HepG2 (cell line): ENCODE data around the gene PANX1. TPM values are rescaled to one million over a fixed set of nuclear protein-coding genes. Genes with fewer than 3 reads are reported as not detected.
A peak's percentile ranks its signal among the peaks of the same experiment; 100 is the strongest.

Experiments
- ATAC-seq: fragments of 200-7000 bp; cut with Tn5 transposase; 3 replicates; pipeline ENCODE4 v1.9.1; 2020; ENCODE audit warnings: mild to moderate bottlenecking, moderate library complexity
- BruUV-seq: library from RNA; stranded (reverse); fragments of 400-500 nt; replicated peaks from 2 replicates; lab custom pipeline; 2021; lab: Mats Ljungman, UMichigan
- CTCF ChIA-PET: fragments of 300-600 bp; formaldehyde crosslinking; extraction: SDS; loops from one replicate; lab custom pipeline; 2021; ENCODE audit warnings: low total read pairs, inconsistent platforms, low intra/inter-chr PET ratio; lab: Yijun Ruan, JAX
- POLR2A ChIA-PET: fragments of 350-600 bp; sonication (Branson Sonifier 250); formaldehyde crosslinking; loops from one replicate; lab custom pipeline; 2020; ENCODE audit warnings: antibody characterized with exemption, inconsistent platforms; lab: Yijun Ruan, JAX
- DNase-seq: peaks from one replicate; pipeline ENCODE4 v3.0.0-alpha.2; 2015; ENCODE audit warnings: low spot score
- FAIRE-seq: peaks from 3 replicates; lab custom pipeline; 2011; peaks lifted over from hg19 to GRCh38; lab: Jason Lieb, UNC
- H2AFZ ChIP-seq: one replicate; pipeline ENCODE4 v1.6.1; 2011; ENCODE audit warnings: low read length, inconsistent platforms
- H3K27ac ChIP-seq: fragments of 300-600 bp; 3 replicates; pipeline ENCODE4 v1.8.0; 2011; ENCODE audit warnings: mixed run types, mild to moderate bottlenecking, mixed read lengths, low read length, inconsistent platforms; ENCODE audit not compliant: insufficient read depth; ENCODE audit errors: extremely low read length
- H3K27me3 ChIP-seq, 2 experiments: fragments of 200-600 bp in 1 of 2; 2 replicates in 1 of 2; 3 replicates in 1 of 2; pipeline versions ENCODE4 v1.6.0 to v1.8.0; 2011; ENCODE audit warnings: low read length in 2 of 2, mild to moderate bottlenecking in 2 of 2, moderate library complexity in 2 of 2, inconsistent platforms in 1 of 2; ENCODE audit not compliant: insufficient read depth in 2 of 2, control insufficient read depth in 1 of 2
- H3K36me3 ChIP-seq, 2 experiments: fragments of 200-600 bp in 1 of 2; replicated peaks in 1 of 2; 2 replicates in 1 of 2; 3 replicates in 1 of 2; pipeline versions ENCODE4 v1.5.1 to v1.8.0; 2011; ENCODE audit warnings: low read length in 2 of 2, inconsistent platforms in 1 of 2; ENCODE audit not compliant: insufficient read depth in 2 of 2, control insufficient read depth in 1 of 2
- H3K4me1 ChIP-seq: 2 replicates; pipeline ENCODE4 v1.5.1; 2012; ENCODE audit warnings: low read length, inconsistent platforms; ENCODE audit not compliant: insufficient read depth
- H3K4me2 ChIP-seq: 2 replicates; pipeline ENCODE4 v1.6.0; 2011; ENCODE audit warnings: low read depth, low read length, inconsistent platforms
- H3K4me3 ChIP-seq, 3 experiments: fragments of 200-600 bp in 1 of 3; sonication (generic), shearing (Covaris generic) in 1 of 3; replicated peaks in 1 of 3; 2 replicates each; pipeline ENCODE4 v1.5.1; 2011 to 2016; ENCODE audit warnings: low read length in 3 of 3, inconsistent platforms in 2 of 3, low read depth in 2 of 3, mild to moderate bottlenecking in 2 of 3, control low read depth in 1 of 3, mixed read lengths in 1 of 3; ENCODE audit not compliant: insufficient read depth in 1 of 3
- H3K79me2 ChIP-seq: one replicate; pipeline ENCODE4 v1.6.1; 2011; ENCODE audit warnings: low read length, inconsistent platforms; ENCODE audit not compliant: insufficient read depth
- H3K9ac ChIP-seq: 2 replicates; pipeline ENCODE4 v1.6.0; 2011; ENCODE audit warnings: mild to moderate bottlenecking, low read depth, low read length, inconsistent platforms; ENCODE audit not compliant: insufficient read depth
- H3K9me3 ChIP-seq: 2 replicates; pipeline ENCODE4 v1.5.1; 2012; ENCODE audit warnings: mild to moderate bottlenecking, low read length
- H4K20me1 ChIP-seq: 2 replicates; pipeline ENCODE4 v1.6.0; 2011; ENCODE audit warnings: inconsistent platforms, mild to moderate bottlenecking, low read length, moderate library complexity; ENCODE audit not compliant: insufficient read depth
- ADNP ChIP-seq: sonication (generic); formaldehyde crosslinking; IDR thresholded peaks from 2 replicates; pipeline ENCODE4 v1.4.0; 2020; ENCODE audit warnings: missing genetic modification reagents
- HMG20A ChIP-seq: IDR thresholded peaks from 2 replicates; pipeline ENCODE4 v1.6.1; 2016; ENCODE audit warnings: borderline replicate concordance
- HOXA3 ChIP-seq: sonication (generic); formaldehyde crosslinking; IDR thresholded peaks from 2 replicates; pipeline ENCODE4 v1.5.0; 2020; ENCODE audit warnings: missing genetic modification reagents
- KDM2A ChIP-seq: sonication (generic); formaldehyde crosslinking; IDR thresholded peaks from 2 replicates; pipeline ENCODE4 v1.4.0; 2020; ENCODE audit warnings: low read depth, missing genetic modification reagents, borderline replicate concordance
- KLF6 ChIP-seq: IDR thresholded peaks from 2 replicates; pipeline ENCODE4 v1.8.0; 2016; ENCODE audit warnings: missing biosample characterization, missing genetic modification reagents
- MED1 ChIP-seq: sonication (generic); formaldehyde crosslinking; IDR thresholded peaks from 2 replicates; pipeline ENCODE4 v1.4.0; 2020; ENCODE audit warnings: missing genetic modification reagents
- MTA1 ChIP-seq: sonication (generic); formaldehyde crosslinking; IDR thresholded peaks from 2 replicates; pipeline ENCODE4 v1.4.0; 2020; ENCODE audit warnings: missing genetic modification reagents, mild to moderate bottlenecking, borderline replicate concordance
- NCOR1 ChIP-seq: fragments of 200-600 bp; sonication (generic); IDR thresholded peaks from 2 replicates; pipeline ENCODE4 v1.7.0; 2017; ENCODE audit warnings: antibody characterized with exemption, low read length, borderline replicate concordance
- POGZ ChIP-seq: sonication (generic); formaldehyde crosslinking; IDR thresholded peaks from 2 replicates; pipeline ENCODE4 v1.4.0; 2020; ENCODE audit warnings: mild to moderate bottlenecking, missing genetic modification reagents
- RCOR2 ChIP-seq: IDR thresholded peaks from 2 replicates; pipeline ENCODE4 v1.6.1; 2016; ENCODE audit warnings: missing biosample characterization, missing genetic modification reagents
- RFX1 ChIP-seq: fragments of 450-650 bp; IDR thresholded peaks from 2 replicates; pipeline ENCODE4 v1.6.1; 2017
- RFX3 ChIP-seq: IDR thresholded peaks from 2 replicates; pipeline ENCODE4 v1.6.1; 2016; ENCODE audit warnings: missing biosample characterization, missing genetic modification reagents
- ZNF503 ChIP-seq: sonication (generic); formaldehyde crosslinking; IDR thresholded peaks from 2 replicates; pipeline ENCODE4 v1.4.0; 2020; ENCODE audit warnings: missing genetic modification reagents
- WGBS: methylation state at CpG from one replicate; pipeline ENCODE4 v1.1.6; 2017; ENCODE audit warnings: low lambda C conversion rate; 5-methylcytosine and 5-hydroxymethylcytosine counted together
- in situ Hi-C: cut with HindIII; loops from 2 replicates; pipeline ENCODE4 v1.10.0; 2017; ENCODE audit warnings: low pct_unique_long_range_greater_than_20kb; ENCODE audit not compliant: extremely low pct_ligation_motif_present
- intact Hi-C: fragments of 100-400 bp; cut with micrococcal nuclease; formaldehyde crosslinking; loops from one replicate; pipeline ENCODE4 v1.10.0; 2022; ENCODE audit not compliant: unreplicated experiment
- polyA plus RNA-seq, 8 experiments: library from polyadenylated mRNA; depleted of rRNA in 3 of 8; stranded (reverse) in 7 of 8; unstranded in 1 of 8; fragments of >200 nt; fragmentation: Illumina TruSeq in 4 of 8; extraction: Trizol in 4 of 8; gene quantifications; 2 replicates each; pipeline versions ENCODE4 v1.2.1 to v1.2.3, GENCODE V29; 2011 to 2016; ENCODE audit warnings: low read depth in 4 of 8, missing spikeins in 1 of 8, mixed read lengths in 1 of 8; ENCODE audit not compliant: insufficient read depth in 1 of 8
- total RNA-seq, 5 experiments: library from RNA; depleted of rRNA; stranded (reverse); fragments of >200 nt; fragmentation: Illumina TruSeq; extraction: Trizol; gene quantifications; 2 replicates each; pipeline ENCODE4 v1.2.3, GENCODE V29; 2016; ENCODE audit warnings: low read depth in 1 of 5
- TF ChIP-seq, protein P1 (sequence below): IDR thresholded peaks from 2 replicates; pipeline ENCODE4 v1.6.1; 2012; ENCODE audit warnings: low read depth, low read length, improper control_type of control experiment

The PANX1 gene
- total and polyA plus RNA-seq, 2 of the 13 experiments (the other 11 are each of a cell fraction or from before 2014, with no cell fraction given): 8.3 to 24.8 TPM

GRCh38 chr11:94199136-94200130 lies 70.8 kb downstream of the PANX1 start:
- no peak overlapping the region for H3K9ac ChIP-seq

GRCh38 chr11:94201004-94201465 lies 72.4 kb downstream of the PANX1 start:
- ATAC-seq (peak; percentile 99), DNase-seq (peak; percentile 94), FAIRE-seq (peak; percentile 51)
- H3K4me3 ChIP-seq: 0 out of 6 replicates have a peak overlapping the region, but pooled peaks of 1 of the 3 experiments have one; percentile 35
- H2AFZ ChIP-seq: no peak overlapping the region
- no peaks in the 10 kb centered on the region for H3K27me3 ChIP-seq
- no peaks in the 10 kb centered on the region for H3K36me3 ChIP-seq
- no peaks in the 10 kb centered on the region for H3K79me2 ChIP-seq
- no TSS peak for BruUV-seq
- intact Hi-C loops: no loop called here
- in situ Hi-C loops: no loop called here
- peak overlapping the region; percentile 37 for H3K27ac ChIP-seq
- no peaks in the 10 kb centered on the region for H3K9me3 ChIP-seq
- no peak overlapping the region for H3K9ac ChIP-seq
- ChIA-PET POLR2A (interaction anchor here (1.4 kb wide), 1 partner anchor 72 kb away, joined by 3 read pairs; the partner anchor contains the start of gene PANX1), CTCF (no interaction called here)
- peak overlapping the region; percentile 59 for H3K4me2 ChIP-seq
- H3K4me1 ChIP-seq: peaks cover 61% of the 10 kb centered on the region
- 0% methylated on average over 3 of the region's 3 CpGs for WGBS
- H4K20me1 ChIP-seq: no peaks in the 10 kb centered on the region
- TF ChIP-seq POGZ (CRISPR knock-in tag) (0 out of 2 replicates have a peak, but pooled peaks have one; percentile 18), NCOR1 (peak; percentile 79; the same call in 1 of the 2 replicates), KLF6 (CRISPR knock-in tag) (no peak), MTA1 (CRISPR knock-in tag) (no peak), ZNF503 (no peak), RCOR2 (CRISPR knock-in tag) (0 out of 2 replicates have a peak, but pooled peaks have one; percentile 31), KDM2A (CRISPR knock-in tag) (0 out of 2 replicates have a peak, but pooled peaks have one; percentile 33), MED1 (CRISPR knock-in tag) (0 out of 2 replicates have a peak, but pooled peaks have one; percentile 35), HMG20A (CRISPR knock-in tag) (peak; percentile 83; the same call in 1 of the 2 replicates), HOXA3 (peak; percentile 41; the same call in 1 of the 2 replicates)
- TF ChIP-seq, protein P1, sequence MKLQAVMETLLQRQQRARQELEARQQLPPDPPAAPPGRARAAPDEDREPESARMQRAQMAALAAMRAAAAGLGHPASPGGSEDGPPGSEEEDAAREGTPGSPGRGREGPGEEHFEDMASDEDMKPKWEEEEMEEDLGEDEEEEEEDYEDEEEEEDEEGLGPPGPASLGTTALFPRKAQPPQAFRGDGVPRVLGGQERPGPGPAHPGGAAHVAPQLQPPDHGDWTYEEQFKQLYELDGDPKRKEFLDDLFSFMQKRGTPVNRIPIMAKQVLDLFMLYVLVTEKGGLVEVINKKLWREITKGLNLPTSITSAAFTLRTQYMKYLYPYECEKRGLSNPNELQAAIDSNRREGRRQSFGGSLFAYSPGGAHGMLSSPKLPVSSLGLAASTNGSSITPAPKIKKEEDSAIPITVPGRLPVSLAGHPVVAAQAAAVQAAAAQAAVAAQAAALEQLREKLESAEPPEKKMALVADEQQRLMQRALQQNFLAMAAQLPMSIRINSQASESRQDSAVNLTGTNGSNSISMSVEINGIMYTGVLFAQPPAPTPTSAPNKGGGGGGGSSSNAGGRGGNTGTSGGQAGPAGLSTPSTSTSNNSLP: peak; percentile 98

More at GRCh38 chr11:94199136-94200130, 70.8 kb downstream of the PANX1 start:
- H3K27me3 ChIP-seq: no peaks in the 10 kb centered on the region
- no peaks in the 10 kb centered on the region for H3K79me2 ChIP-seq
- FAIRE-seq: no peak
- BruUV-seq: no TSS peak
- ChIA-PET POLR2A (no interaction called here), CTCF (no interaction called here)
- ATAC-seq: no peak
- H3K36me3 ChIP-seq: no peaks in the 10 kb centered on the region
- in situ Hi-C loops (loop anchor here (25.0 kb wide), 1 partner anchor 213 kb away; the partner anchor contains the start of gene GPR83), intact Hi-C loops (no loop called here)
- no peak overlapping the region for H3K27ac ChIP-seq
- H3K4me2 ChIP-seq: peak overlapping the region; percentile 24; the same call in 1 of the 2 replicates
- 30% methylated on average over 5 of the region's 5 CpGs for WGBS
- H3K4me3 ChIP-seq: no peak overlapping the region
- H2AFZ ChIP-seq: no peak overlapping the region
- no peaks in the 10 kb centered on the region for H3K9me3 ChIP-seq
- no peaks in the 10 kb centered on the region for H4K20me1 ChIP-seq
- H3K4me1 ChIP-seq: peaks cover 61% of the 10 kb centered on the region
- TF ChIP-seq RFX1: peak; percentile 57; the same call in 1 of the 2 replicates
- no peak for TF ChIP-seq ADNP (CRISPR knock-in tag)
- TF ChIP-seq RFX3 (CRISPR knock-in tag): 0 out of 2 replicates have a peak, but pooled peaks have one; percentile 46
- DNase-seq: no peak
